MM.1S (cell line): Measurements from ENCODE around the gene GNG3.

Experiments used
- EZH2phosphoT487 ChIP-seq: fragments of 300-600 bp; sonication (generic); IDR thresholded peaks from 2 replicates; pipeline ENCODE4 v1.6.1; 2018; ENCODE audit warnings: antibody characterized with exemption, low read length
- TF ChIP-seq, protein P1 (sequence below): fragments of 300-600 bp; sonication (generic); IDR thresholded peaks from 2 replicates; pipeline ENCODE4 v1.5.1; 2016; ENCODE audit warnings: antibody characterized with exemption, low read length, mixed read lengths

DNA sequence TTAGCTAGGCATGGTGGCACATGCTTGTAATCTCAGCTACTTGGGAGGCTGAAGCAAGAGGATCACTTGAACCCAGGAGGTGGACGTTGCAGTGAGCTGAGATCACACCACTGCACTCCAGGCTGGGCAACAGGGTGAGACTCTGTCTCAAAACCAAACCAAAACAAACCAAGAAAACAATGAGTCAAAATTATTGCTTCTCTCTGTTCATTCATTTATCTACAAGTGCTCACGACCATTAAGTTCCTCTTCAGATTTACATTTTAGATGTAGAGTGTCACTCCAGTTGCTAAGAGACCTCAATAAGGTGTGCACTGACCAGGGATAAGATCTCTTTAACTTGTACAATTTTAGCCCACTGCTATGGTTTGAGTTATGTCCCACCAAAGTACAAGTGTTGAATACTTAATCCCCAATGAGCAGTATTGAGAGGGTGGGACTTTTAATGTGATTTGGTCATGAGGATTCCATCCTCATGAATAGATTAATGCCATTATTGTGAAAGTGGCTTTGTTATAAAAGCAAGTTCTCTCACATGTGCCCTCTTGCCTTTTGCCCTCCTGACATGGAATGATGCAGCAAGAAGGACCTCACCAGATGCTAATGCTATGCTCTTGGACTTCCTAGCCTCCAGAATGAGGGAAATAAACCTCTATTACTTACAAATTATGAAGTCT lies 12.0 kb downstream of the GNG3 start:
- TF ChIP-seq, protein P1, sequence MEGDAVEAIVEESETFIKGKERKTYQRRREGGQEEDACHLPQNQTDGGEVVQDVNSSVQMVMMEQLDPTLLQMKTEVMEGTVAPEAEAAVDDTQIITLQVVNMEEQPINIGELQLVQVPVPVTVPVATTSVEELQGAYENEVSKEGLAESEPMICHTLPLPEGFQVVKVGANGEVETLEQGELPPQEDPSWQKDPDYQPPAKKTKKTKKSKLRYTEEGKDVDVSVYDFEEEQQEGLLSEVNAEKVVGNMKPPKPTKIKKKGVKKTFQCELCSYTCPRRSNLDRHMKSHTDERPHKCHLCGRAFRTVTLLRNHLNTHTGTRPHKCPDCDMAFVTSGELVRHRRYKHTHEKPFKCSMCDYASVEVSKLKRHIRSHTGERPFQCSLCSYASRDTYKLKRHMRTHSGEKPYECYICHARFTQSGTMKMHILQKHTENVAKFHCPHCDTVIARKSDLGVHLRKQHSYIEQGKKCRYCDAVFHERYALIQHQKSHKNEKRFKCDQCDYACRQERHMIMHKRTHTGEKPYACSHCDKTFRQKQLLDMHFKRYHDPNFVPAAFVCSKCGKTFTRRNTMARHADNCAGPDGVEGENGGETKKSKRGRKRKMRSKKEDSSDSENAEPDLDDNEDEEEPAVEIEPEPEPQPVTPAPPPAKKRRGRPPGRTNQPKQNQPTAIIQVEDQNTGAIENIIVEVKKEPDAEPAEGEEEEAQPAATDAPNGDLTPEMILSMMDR = no peak
- no peak for TF ChIP-seq EZH2phosphoT487
